Activated CD8-positive, alpha-beta T cell treated with anti-CD3 and anti-CD28 coated beads for 36 hours (primary cell): Measurements from ENCODE around the gene TNP1. TPM values are rescaled to one million over a fixed set of nuclear protein-coding genes. Genes with fewer than 3 reads are reported as not detected.

Source experiments
- ATAC-seq: fragments of 200-7000 bp; cut with Tn5 transposase; one replicate; pipeline ENCODE4 v1.10.0; 2021; ENCODE audit warnings: mild to moderate bottlenecking, moderate library complexity
- CTCF ChIA-PET: fragments of 350-600 bp; sonication (Branson Sonifier 250); formaldehyde crosslinking; loops from one replicate; lab custom pipeline; 2021; ENCODE audit warnings: antibody characterized with exemption; lab: Charles Lee
- POLR2A ChIA-PET: fragments of 350-600 bp; sonication (Branson Sonifier 250); formaldehyde crosslinking; loops from one replicate; lab custom pipeline; 2021; ENCODE audit warnings: antibody characterized with exemption; lab: Charles Lee
- DNase-seq: peaks from one replicate; pipeline ENCODE4 v3.0.0-alpha.2; 2020
- H3K27ac Mint-ChIP-seq: one replicate; pipeline ENCODE4 v1.8.0; 2021; ENCODE audit warnings: mild to moderate bottlenecking, mixed read lengths
- H3K27me3 Mint-ChIP-seq: one replicate; pipeline ENCODE4 v1.8.0; 2021; ENCODE audit warnings: mixed read lengths
- H3K36me3 Mint-ChIP-seq: one replicate; pipeline ENCODE4 v1.8.0; 2021; ENCODE audit warnings: low read depth, mixed read lengths
- H3K4me1 Mint-ChIP-seq: one replicate; pipeline ENCODE4 v1.8.0; 2021; ENCODE audit warnings: low read depth, mixed read lengths
- H3K4me3 Mint-ChIP-seq: one replicate; pipeline ENCODE4 v1.8.0; 2021; ENCODE audit warnings: mild to moderate bottlenecking, moderate library complexity, mixed read lengths
- H3K9me3 Mint-ChIP-seq: one replicate; pipeline ENCODE4 v1.8.0; 2021; ENCODE audit warnings: mixed read lengths
- CTCF ChIP-seq: fragments of 200-600 bp; IDR thresholded peaks from one replicate; pipeline ENCODE4 v1.8.0; 2022; ENCODE audit warnings: antibody characterized with exemption, mild to moderate bottlenecking
- intact Hi-C: fragments of 100-400 bp; cut with micrococcal nuclease; formaldehyde crosslinking; loops from one replicate; pipeline ENCODE4 v1.10.0; 2022
- total RNA-seq, 2 experiments: library from RNA; stranded (reverse); gene quantifications; one replicate each; pipeline ENCODE4 v1.2.3, GENCODE V29; 2021

Gene TNP1
- total RNA-seq, 2 experiments from 2014 or later, result not detected

GRCh38 chr2:216882876-216883275 is 23.0 kb upstream of the TNP1 start:
- H3K4me3 Mint-ChIP-seq, result no peak overlapping the region
- ChIA-PET POLR2A (no interaction called here), CTCF (no interaction called here)
- H3K36me3 Mint-ChIP-seq, result no peaks in the 10 kb centered on the region
- peaks cover 15% of the 10 kb centered on the region for H3K4me1 Mint-ChIP-seq
- TF ChIP-seq CTCF, result no peak
- no peak for ATAC-seq
- DNase-seq, result no peak
- intact Hi-C loops, result no loop called here
- H3K27ac Mint-ChIP-seq, result no peak overlapping the region
- no peaks in the 10 kb centered on the region for H3K9me3 Mint-ChIP-seq
- H3K27me3 Mint-ChIP-seq, result no peaks in the 10 kb centered on the region

GRCh38 chr2:216881411-216881810 is 21.5 kb upstream of the TNP1 start:
- DNase-seq, result no peak
- CTCF ChIA-PET, result no interaction called here
- no peaks in the 10 kb centered on the region for H3K9me3 Mint-ChIP-seq
- POLR2A ChIA-PET, result no interaction called here
- peak overlapping the region; percentile 77 for H3K27ac Mint-ChIP-seq
- H3K4me3 Mint-ChIP-seq, result no peak overlapping the region
- intact Hi-C loops, result no loop called here
- ATAC-seq, result no peak
- no peaks in the 10 kb centered on the region for H3K27me3 Mint-ChIP-seq
- no peaks in the 10 kb centered on the region for H3K36me3 Mint-ChIP-seq
- H3K4me1 Mint-ChIP-seq, result peaks cover 15% of the 10 kb centered on the region
- TF ChIP-seq CTCF, result no peak

- H3K27ac Mint-ChIP-seq, result peak overlapping the region; percentile 77
Measured at GRCh38 chr2:216880509-216881184, 20.8 kb upstream of the TNP1 start.

GRCh38 chr2:216879727-216880508 is 20.1 kb upstream of the TNP1 start:
- H3K27me3 Mint-ChIP-seq, result no peaks in the 10 kb centered on the region
- DNase-seq, result no peak
- H3K9me3 Mint-ChIP-seq, result no peaks in the 10 kb centered on the region
- POLR2A ChIA-PET, result interaction anchor here (0.6 kb wide), 1 partner anchor 84 kb away, joined by 3 read pairs; no protein-coding TSS in a partner anchor
- H3K4me3 Mint-ChIP-seq, result no peak overlapping the region
- peak overlapping the region; percentile 31 for H3K27ac Mint-ChIP-seq
- H3K4me1 Mint-ChIP-seq, result peaks cover 15% of the 10 kb centered on the region
- CTCF ChIA-PET, result no interaction called here
- no peak for TF ChIP-seq CTCF
- ATAC-seq, result no peak
- H3K36me3 Mint-ChIP-seq, result no peaks in the 10 kb centered on the region
- intact Hi-C loops, result no loop called here

More at GRCh38 chr2:216880509-216881184, 20.8 kb upstream of the TNP1 start:
- no peaks in the 10 kb centered on the region for H3K36me3 Mint-ChIP-seq
- H3K9me3 Mint-ChIP-seq, result no peaks in the 10 kb centered on the region
- ChIA-PET POLR2A (no interaction called here), CTCF (no interaction called here)
- no peak for TF ChIP-seq CTCF
- intact Hi-C loops, result no loop called here
- no peak overlapping the region for H3K4me3 Mint-ChIP-seq
- peak; percentile 95 for ATAC-seq
- peaks cover 15% of the 10 kb centered on the region for H3K4me1 Mint-ChIP-seq
- peak; percentile 66 for DNase-seq
- no peaks in the 10 kb centered on the region for H3K27me3 Mint-ChIP-seq

GRCh38 chr2:216878072-216878471 is 18.2 kb upstream of the TNP1 start:
- intact Hi-C loops, result no loop called here
- Mint-ChIP-seq H3K9me3 (no peaks in the 10 kb centered on the region), H3K27me3 (no peaks in the 10 kb centered on the region), H3K4me1 (peaks cover 15% of the 10 kb centered on the region), H3K27ac (no peak overlapping the region), H3K36me3 (no peaks in the 10 kb centered on the region), H3K4me3 (no peak overlapping the region)
- POLR2A ChIA-PET, result no interaction called here
- ATAC-seq (no peak), DNase-seq (no peak)
- CTCF ChIA-PET, result no interaction called here
- TF ChIP-seq CTCF, result no peak
